ENCODE measurements around the gene ZBED1.

DNA sequence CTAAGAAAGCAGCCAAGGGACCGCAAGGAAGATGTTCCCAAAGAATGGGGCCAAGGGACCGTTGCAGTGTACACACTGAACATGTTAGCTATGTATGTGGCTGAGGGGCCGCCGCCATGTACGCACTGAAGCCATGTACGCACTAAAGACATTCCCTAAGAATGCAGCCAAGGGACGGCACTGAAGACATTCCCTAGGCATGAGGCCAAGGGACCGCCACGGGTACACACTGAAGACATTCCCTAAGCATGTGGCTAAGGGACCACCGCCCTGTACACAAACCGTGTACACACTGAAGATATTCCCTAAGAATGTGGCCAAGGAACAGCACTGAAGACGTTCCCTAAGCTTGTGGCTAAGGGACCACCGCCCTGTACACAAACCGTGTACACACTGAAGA, 54.0 kb downstream of the ZBED1 start:
- TF ChIP-seq, protein P1, sequence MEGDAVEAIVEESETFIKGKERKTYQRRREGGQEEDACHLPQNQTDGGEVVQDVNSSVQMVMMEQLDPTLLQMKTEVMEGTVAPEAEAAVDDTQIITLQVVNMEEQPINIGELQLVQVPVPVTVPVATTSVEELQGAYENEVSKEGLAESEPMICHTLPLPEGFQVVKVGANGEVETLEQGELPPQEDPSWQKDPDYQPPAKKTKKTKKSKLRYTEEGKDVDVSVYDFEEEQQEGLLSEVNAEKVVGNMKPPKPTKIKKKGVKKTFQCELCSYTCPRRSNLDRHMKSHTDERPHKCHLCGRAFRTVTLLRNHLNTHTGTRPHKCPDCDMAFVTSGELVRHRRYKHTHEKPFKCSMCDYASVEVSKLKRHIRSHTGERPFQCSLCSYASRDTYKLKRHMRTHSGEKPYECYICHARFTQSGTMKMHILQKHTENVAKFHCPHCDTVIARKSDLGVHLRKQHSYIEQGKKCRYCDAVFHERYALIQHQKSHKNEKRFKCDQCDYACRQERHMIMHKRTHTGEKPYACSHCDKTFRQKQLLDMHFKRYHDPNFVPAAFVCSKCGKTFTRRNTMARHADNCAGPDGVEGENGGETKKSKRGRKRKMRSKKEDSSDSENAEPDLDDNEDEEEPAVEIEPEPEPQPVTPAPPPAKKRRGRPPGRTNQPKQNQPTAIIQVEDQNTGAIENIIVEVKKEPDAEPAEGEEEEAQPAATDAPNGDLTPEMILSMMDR (IDR thresholded peaks at IDR 0.05; ENCODE audit: low read depth, low read length), result no peak
- TF ChIP-seq POLR2A (IDR thresholded peaks at IDR 0.05; ENCODE audit: extremely low read depth, insufficient read length), result no peak
- TF ChIP-seq MYC (IDR thresholded peaks at IDR 0.05; ENCODE audit: low read depth, low read length), result no peak

All from NB4 (cell line).